Measurements from ENCODE around the gene UBL4B. TPM values are rescaled to one million over a fixed set of nuclear protein-coding genes. Genes with fewer than 3 reads are reported as not detected.

UBL4B gene
- total and polyA plus RNA-seq, 9 of the 15 experiments (the other 6 are each of a cell fraction or from before 2014, with no cell fraction given) = not detected

- Histone ChIP-seq H3K36me3 (ENCODE audit: control insufficient read depth, insufficient read depth, low read length) (no peaks in the 10 kb centered on the region), H3K27me3 (ENCODE audit: control insufficient read depth in 2 of 2, insufficient read depth in 2 of 2, low read length in 2 of 2) (peaks cover 44 to 68% of the 10 kb centered on the region in 2 experiments), H4K20me1 (replicated peaks; ENCODE audit: control insufficient read depth, insufficient read depth, low read length) (no peaks in the 10 kb centered on the region; the same call in none of the 2 replicates), H3K9ac (ENCODE audit: insufficient read depth in 1 of 2, low read depth in 2 of 2, low read length in 2 of 2) (no peak overlapping the region), H3K4me1 (replicated peaks in 1 of 2; ENCODE audit: control insufficient read depth in 2 of 2, insufficient read depth in 2 of 2, low read length in 2 of 2) (peaks cover 0 to 4% of the 10 kb centered on the region in 2 experiments; a peak in 1 of 5 replicates), H3K4me2 (ENCODE audit: insufficient read depth, low read length) (no peak overlapping the region), H3K4me3 (no peak overlapping the region), H3K27ac (ENCODE audit: extremely low read depth, low read depth, low read length) (no peak overlapping the region), H3K9me1 (ENCODE audit: control insufficient read depth, insufficient read depth, low read length) (no peaks in the 10 kb centered on the region), H3K79me2 (ENCODE audit: control insufficient read depth, insufficient read depth, low read length) (no peaks in the 10 kb centered on the region), H2AFZ (ENCODE audit: low read depth, low read length) (no peak overlapping the region), H3K9me3 (replicated peaks; ENCODE audit: control insufficient read depth, insufficient read depth, low read depth, low read length) (no peaks in the 10 kb centered on the region)
- intact Hi-C loops (cut with micrococcal nuclease) (no loop called here), in situ Hi-C loops (cut with MboI) (no loop called here)
- CTCF ChIA-PET (ENCODE audit: low intra/inter-chr PET ratio) = no interaction called here
- no peak for ATAC-seq
- no peak for TF ChIP-seq TGIF2 (CRISPR knock-in tag; IDR thresholded peaks at IDR 0.05)
- TF ChIP-seq CSDE1 (IDR thresholded peaks at IDR 0.05) = no peak
- no peak for TF ChIP-seq CBFA2T3 (IDR thresholded peaks at IDR 0.05)
- no peak for TF ChIP-seq PRPF4 (IDR thresholded peaks at IDR 0.05; ENCODE audit: insufficient read depth, low read depth, low read length, poor library complexity, severe bottlenecking)
- no peak for TF ChIP-seq TAL1 (IDR thresholded peaks at IDR 0.05)
- no peak for TF ChIP-seq ZNF75A (CRISPR knock-in tag; IDR thresholded peaks at IDR 0.05)
- TF ChIP-seq THAP7 (CRISPR knock-in tag; IDR thresholded peaks at IDR 0.05) = no peak
- TF ChIP-seq ZNF518B (CRISPR knock-in tag; IDR thresholded peaks at IDR 0.05) = no peak
- WGBS (ENCODE audit: insufficient coverage, low coverage, missing lambda C conversion rate) = 2% methylated on average over 11 of the region's 11 CpGs
- DNase-seq (ENCODE audit: extremely low read depth in 1 of 4, low spot score in 3 of 4) = no peak
- POLR2A ChIA-PET = interaction anchor here (1.5 kb wide), 1 partner anchor 46 kb away, joined by 3 read pairs; no protein-coding TSS in a partner anchor
- FAIRE-seq = no peak
- no TSS peak for BruUV-seq (replicated peaks)
Measured at GRCh38 chr1:110134050-110134595, 21.9 kb downstream of the UBL4B start.
